Activated CD8-positive, alpha-beta memory T cell treated with anti-CD3 and anti-CD28 coated beads for 24 hours (primary cell): ENCODE measurements around the gene FGD6.
"Not testable (repeated sequence)": the region's sequence is repeated elsewhere in the genome, so short reads cannot be mapped to it uniquely, and the experiment has no call there.

Experiments used
- DNase-seq: peaks from one replicate; pipeline ENCODE4 v3.0.0-alpha.2; 2020

Gene FGD6

GRCh38 chr12:95173392-95174251, 43.6 kb downstream of the FGD6 start:
- no peak for DNase-seq

- DNase-seq: no peak
Measured at GRCh38 chr12:95169368-95169767, 47.9 kb downstream of the FGD6 start.

- no peak for DNase-seq
Measured at GRCh38 chr12:95168746-95169145, 48.5 kb downstream of the FGD6 start.

GRCh38 chr12:95164656-95165055, 52.6 kb downstream of the FGD6 start:
- DNase-seq: no peak

GRCh38 chr12:95158919-95159318, 58.3 kb downstream of the FGD6 start:
- no peak for DNase-seq

- no peak for DNase-seq
Measured at GRCh38 chr12:95151821-95152220, 65.4 kb downstream of the FGD6 start.

- DNase-seq: no peak
Measured at GRCh38 chr12:95151406-95151805, 65.9 kb downstream of the FGD6 start.

GRCh38 chr12:95150501-95150900, 66.8 kb downstream of the FGD6 start:
- DNase-seq: no peak

- no peak for DNase-seq
Measured at GRCh38 chr12:95147866-95148265, 69.4 kb downstream of the FGD6 start.

GRCh38 chr12:95146769-95147168, 70.5 kb downstream of the FGD6 start:
- DNase-seq: no peak

- DNase-seq: no peak
Measured at GRCh38 chr12:95143621-95144205, 73.6 kb downstream of the FGD6 start.

GRCh38 chr12:95142431-95143151, 74.7 kb downstream of the FGD6 start:
- DNase-seq: no peak

- DNase-seq: no peak
Measured at GRCh38 chr12:95141310-95141709, 76.0 kb downstream of the FGD6 start.

GRCh38 chr12:95138031-95138430, 79.2 kb downstream of the FGD6 start:
- DNase-seq: not testable (repeated sequence)

GRCh38 chr12:95136598-95136997, 80.7 kb downstream of the FGD6 start:
- no peak for DNase-seq

- DNase-seq: no peak
Measured at GRCh38 chr12:95134085-95134484, 83.2 kb downstream of the FGD6 start.

- DNase-seq: no peak
Measured at GRCh38 chr12:95131589-95132340, 85.5 kb downstream of the FGD6 start.

- no peak for DNase-seq
Measured at GRCh38 chr12:95130096-95130495, 87.2 kb downstream of the FGD6 start.

GRCh38 chr12:95129115-95129514, 88.2 kb downstream of the FGD6 start:
- no peak for DNase-seq

GRCh38 chr12:95126736-95127135, 90.5 kb downstream of the FGD6 start:
- no peak for DNase-seq

- no peak for DNase-seq
Measured at GRCh38 chr12:95126076-95126475, 91.2 kb downstream of the FGD6 start.

- DNase-seq: no peak
Measured at GRCh38 chr12:95124106-95124505, 93.2 kb downstream of the FGD6 start.

- DNase-seq: no peak
Measured at GRCh38 chr12:95118788-95119179, 98.5 kb downstream of the FGD6 start.
